ENCODE measurements around the gene GPD2.

The GPD2 gene

DNA sequence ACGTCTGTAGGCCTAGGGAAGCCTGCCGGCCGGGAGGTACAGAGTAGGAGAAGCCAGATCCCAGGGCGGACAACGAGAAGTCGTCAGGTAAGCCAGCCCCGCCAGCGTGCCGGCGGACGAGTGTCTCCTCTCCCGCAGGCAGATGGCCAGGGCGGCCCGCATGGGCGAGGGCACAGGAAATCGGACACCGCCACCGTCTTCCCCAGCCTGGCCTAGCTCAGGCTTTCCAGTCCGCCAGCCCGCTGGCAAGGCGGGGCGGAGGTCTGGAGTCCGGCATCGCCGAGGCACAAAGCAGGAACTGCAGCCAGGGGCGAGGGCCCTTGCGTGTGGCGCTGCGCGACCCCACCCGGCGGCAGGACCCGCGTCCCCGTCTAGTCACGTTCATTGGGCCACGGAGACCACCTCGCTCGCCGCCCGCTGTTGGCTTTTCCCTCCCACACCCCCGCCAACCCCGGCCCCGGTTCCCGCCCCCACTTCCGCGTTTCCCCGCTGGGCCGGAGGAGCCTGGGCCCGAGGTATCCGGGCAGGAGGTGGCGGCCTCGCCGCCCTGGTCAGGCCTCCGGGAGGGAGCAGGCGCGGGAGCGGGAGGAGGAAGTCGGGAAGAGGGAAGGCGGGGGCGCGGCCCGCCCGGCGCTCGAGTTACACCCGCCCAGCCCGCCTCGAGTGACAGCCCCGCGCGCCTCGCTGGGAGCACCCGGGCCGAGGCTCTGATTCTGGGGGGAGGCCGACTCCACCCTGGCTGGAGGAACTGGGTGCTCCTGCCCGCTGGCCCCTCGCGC lies at the start of gene GPD2:
Gene GPD2 (plus strand): TSS at position 662 of the 779 bp plus-strand sequence. CDS start 39,727 bp downstream, outside the sequence.
- DNase-seq = peak; percentile 61

DNA sequence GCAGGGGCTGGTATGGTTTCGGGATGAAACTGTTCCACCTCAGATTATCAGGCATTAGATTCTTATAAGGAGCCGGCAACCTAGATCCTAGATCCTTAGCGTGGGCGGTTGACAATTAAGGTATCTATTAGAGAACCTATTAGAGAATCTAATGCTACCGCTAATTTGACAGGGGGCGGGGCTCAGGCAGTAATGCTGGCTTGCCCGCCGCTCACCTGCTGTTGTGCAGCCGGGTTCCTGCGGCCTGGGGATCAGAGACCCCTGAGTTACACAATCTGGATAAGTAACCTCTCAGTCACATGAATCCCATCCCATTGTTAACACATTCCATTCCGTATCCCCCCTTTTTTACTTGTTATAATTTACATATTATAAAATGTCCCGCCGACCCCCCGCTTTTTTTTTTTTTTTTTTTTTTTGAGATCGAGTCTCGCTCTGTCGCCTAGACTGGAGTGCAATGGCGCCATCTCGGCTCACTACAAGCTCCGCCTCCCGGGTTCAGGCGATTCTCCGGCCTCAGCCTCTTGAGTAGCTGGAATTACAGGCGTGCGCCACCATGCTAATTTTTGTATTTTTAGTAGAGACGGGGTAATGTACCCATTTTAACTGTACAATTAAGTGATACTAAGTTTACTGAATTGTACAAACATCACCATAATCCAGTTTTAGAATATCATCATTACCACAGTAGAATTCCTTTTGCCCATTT lies 42.0 kb upstream of the GPD2 start:
- DNase-seq = no peak

DNA sequence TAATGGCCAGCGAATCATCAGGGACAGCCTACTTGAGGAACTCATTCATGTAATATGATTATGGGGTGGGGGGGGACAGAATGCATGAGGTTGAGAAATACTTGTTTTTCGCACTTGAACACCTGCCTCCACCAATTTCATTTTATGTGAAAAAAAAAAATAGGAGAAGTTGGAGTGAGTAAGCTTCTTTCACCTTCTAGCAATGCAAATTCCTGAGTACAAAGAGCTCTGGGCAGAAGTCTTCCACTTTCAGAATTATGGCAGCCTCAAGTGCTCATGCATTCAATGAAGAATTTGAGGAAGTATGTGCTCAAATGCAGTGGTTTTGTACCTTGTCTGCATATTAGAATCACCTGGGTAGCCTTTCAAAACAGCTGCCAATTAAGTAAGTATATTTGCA lies 40.1 kb upstream of the GPD2 start:
- DNase-seq = no peak

DNA sequence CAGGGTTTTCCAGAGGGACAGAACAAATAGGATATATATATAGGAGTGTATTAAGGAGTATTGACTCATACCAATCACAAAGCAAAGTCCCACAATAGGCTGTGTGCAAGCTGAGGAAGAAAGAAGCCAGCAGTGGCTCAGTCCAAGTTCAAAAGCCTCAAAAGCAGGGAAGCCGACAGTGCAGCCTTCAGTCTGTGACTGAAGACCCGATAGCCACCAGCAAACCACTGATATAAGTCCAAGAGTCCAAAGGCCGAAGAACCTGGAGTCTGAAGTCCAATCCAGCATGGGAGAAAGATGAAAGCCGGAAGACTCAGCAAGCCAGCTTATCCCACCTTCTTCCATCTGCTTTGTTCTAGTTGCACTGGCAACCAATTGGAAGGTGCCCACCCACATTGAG lies 39.0 kb upstream of the GPD2 start:
- DNase-seq = no peak

DNA sequence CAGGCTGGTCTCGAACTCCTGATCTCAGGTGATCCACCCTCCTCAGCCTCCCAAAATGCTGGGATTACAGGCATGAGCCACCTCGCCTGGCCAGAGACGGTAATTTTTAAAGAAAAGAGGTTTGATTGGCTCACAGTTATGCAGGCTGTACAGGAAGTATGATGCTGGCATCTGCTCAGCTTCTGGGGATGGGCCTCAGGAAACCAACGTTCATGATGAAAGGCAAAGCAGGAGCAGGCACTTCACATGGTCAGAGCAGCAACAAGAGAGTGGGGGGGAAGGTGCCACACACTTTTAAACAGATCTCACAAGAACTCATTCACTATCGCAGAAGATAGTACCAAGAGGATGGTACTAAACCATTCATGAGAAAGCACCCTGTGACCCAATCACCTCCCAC lies 38.0 kb upstream of the GPD2 start:
- DNase-seq = no peak

DNA sequence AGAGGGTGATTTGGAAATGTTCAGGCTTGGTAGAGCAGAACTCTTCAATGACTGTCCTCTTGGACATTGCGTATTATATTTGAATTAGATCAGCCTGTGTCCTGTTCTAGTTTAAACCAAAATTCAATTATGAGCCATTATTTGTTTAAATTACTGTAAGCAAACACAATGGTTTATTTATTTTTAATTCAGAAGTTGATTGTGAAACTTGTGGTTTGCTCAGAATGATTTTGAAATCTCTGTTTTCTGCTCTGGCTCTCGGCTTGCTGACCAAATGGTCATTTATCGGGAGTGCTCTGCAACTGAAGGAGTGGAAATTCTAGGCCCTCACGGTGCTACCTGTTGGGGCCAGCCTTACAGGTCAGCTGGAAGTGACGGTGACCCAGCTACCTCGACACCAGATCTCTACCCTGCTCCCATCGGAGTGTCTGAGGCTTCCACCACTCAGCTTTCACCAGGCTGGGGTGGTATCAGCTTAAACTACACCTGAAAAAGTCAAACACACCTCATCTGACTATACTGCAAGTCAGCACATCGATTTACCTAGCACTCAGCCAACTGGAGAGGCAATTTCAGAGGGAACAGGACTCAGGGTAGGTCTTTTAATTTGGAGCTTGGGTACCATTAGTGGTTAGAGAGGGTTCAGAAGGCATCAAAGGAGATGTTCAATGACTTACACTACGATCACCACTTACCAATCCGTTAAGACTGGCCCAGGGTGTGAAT lies 36.8 kb upstream of the GPD2 start:
- no peak for DNase-seq

DNA sequence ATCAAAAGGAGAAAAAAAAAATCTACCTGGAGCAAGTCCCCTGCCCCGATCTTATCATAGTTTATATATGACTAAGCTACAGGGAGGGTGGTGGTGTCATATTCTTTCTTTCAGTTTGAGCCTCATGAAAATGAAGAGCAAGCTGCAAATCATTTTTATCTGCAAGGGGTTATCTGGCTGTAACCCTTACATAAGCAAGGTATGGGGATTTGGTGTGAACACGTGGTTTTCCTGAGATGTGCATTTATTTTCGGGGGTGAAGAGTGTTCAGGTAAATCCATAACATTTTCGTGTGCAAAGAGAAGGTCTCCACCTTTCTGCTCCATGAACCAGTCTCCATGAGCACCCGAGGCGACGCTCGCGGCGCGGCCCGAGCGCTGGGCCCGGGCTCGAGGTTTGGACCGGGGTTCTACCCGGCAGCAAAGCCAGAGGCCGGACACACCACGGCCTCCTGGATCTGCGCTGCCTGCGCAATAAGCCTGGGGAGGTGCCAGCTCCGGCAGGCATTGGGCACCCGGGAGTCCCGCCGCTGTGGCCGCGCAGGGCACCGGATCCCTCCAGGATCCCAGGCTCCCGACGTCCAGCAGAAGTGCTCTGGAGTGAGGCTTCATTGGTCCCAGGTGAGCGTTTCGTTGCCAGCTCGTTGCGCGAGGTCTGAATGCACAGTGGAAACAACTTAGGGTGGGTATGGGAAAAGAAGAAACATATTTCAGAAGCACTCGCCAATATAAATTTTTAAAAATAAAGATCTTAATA lies 36.1 kb upstream of the GPD2 start:
- DNase-seq = peak; percentile 28

DNA sequence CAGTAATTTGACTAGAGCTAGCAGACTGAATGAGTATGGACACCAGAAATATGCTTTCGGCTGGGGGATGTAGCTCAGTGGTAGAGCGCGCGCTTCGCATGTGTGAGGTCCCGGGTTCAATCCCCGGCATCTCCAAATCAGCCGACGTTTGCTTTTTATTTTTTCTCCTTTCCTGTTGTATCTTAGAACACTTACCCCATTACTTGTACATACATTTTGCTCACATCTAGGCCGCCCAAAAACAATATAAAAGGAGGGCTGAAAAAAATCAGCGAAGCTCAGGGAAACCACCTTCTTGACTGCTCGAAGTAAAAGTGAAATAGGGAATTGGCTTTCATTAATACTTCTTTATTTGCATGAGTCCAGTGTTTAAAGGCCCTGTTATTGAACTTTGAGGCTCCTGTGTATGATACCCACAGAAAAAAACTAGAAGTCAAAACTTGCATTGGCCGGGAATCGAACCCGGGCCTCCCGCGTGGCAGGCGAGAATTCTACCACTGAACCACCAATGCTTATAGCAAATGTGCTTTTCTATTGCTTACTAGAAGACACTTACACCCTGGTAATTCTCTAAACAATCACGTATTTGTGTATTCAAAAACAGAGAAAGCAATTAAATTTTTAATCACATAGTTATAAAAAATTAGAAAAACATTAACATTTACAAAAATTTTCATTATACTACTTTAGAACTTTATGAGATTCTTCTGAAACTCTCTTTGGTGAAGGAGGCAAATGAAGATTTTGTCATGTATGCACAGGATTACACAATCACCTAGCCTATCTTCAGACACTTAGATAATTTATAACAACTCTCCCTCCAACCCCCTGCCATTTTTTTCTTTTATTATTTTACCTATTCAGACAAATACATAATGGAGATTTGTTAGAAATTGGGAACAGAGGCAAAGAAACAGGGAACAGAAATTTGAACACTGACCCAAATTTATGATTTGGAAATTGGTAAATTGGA lies 35.2 kb upstream of the GPD2 start:
- peak; percentile 92 for DNase-seq

DNA sequence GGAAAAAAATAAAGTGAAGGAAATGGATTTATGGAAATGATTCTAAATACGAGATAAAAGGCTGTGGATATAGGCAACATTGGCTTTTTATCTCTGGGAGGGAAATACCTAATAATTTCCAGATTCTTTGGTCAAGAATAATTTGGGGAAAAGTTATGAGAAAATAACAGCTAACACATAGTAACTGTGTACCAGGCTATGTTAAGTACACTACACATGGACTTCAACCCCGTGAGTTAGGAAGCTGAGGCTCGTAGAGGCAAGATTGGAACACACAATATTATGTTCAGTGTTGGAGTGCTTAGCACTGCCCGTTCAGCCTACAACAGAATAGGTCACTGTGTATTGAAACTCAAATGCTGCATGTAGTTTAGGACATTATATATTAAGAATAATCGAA lies 34.3 kb upstream of the GPD2 start:
- DNase-seq = no peak

DNA sequence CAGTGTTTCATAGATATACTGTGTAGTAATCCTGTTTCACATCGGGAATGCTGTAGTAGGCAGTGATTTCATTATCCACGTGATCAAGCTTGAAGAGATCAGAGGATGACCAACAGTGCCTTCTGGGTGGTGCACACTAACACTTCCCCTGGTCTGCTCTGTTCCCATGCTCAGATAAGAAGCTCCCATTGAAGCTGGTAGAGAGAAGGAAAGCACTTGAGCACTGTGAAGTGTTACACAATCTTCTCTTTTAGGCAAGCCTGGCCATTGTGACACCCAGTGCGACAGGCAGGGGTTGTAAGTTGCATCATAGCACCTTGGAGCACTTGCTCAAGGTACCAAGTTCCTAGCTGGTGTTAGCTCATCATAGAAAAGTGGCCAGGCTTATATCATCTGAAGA lies 30.6 kb upstream of the GPD2 start:
- peak; percentile 14 for DNase-seq

DNA sequence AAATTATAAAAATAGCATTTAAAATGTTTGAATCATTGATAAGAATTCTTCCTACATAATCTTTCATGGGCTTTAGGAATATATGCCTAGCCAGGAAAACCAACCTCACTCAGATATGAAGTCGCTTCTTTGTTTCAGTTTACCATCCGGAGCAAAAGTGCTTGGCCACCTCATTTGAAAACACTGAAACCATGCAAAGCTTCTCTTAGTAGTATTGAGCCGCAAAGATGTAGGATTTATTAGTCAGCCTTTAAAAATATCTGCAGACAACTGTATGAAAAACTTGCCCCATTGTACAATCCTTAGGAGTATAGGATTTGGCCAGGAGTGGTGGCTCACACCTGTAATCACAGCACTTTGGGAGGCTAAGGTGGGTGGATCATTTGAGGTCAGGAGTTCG lies 24.3 kb upstream of the GPD2 start:
- no peak for DNase-seq

DNA sequence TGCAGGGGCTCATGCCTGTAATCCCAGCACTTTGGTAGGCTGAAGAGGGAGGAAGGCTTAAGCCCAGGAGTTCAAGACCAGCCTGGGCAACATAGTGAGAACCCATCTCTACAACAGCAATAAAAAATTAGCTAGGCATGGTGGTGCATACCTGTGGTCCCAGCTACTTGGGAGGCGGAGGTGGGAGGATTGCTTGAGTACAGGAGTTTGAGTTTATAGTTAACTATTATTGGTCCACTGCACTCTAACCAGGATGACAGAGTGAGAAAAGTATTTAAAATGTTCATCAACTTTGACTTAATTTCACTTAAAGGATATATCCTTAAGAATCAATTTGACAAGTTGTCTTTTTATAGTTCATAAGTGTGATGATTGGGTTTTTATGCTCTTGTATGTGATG lies 14.3 kb upstream of the GPD2 start:
- DNase-seq = no peak

DNA sequence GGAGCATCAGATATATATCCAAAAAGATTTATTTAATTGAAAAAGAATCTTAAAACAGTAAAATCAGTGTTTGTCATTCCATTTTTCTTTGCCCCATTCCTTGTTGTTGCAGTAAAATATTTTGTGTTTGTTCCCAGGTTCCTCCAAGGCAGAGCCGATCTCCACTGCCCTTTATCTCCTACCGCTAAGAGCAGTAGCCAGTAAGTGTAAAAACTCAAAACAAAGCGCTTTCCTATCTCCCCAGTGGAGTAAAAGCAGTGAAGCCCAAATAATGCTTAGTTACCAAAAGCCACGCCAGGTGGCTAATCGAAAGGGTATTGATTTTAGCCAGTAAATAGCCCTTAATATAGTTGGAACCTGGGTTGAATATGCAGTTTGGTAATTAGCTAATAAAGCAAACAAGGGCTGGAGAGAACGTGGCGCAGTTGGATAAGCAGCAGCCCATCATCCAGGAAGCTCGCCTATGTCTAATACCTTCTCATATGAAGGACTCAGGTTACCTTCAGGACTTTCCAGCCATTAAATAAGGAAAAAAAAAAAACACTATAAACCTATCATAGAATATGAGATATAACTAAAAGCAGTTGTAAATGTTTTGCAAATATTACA lies 12.4 kb upstream of the GPD2 start:
- no peak for DNase-seq

DNA sequence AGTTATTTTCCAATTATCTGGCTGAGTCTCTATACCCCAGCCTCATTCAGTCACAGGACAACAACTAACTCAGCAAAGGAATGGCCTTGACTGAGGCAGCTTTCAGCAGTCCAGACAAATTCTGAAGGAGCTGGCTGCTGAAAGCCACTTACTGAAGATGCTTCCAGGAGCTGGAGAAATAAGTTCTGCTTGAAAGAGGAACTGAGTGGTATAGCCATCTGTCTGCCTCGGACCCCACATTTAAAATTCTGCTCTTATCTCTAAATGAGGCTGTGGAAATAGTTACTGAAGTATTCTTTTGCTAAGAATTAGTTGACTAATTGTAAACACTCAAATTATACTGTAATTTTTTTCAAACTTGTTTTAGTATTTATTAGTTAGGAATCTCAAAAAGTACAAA lies 9.1 kb upstream of the GPD2 start:
- DNase-seq = no peak

DNA sequence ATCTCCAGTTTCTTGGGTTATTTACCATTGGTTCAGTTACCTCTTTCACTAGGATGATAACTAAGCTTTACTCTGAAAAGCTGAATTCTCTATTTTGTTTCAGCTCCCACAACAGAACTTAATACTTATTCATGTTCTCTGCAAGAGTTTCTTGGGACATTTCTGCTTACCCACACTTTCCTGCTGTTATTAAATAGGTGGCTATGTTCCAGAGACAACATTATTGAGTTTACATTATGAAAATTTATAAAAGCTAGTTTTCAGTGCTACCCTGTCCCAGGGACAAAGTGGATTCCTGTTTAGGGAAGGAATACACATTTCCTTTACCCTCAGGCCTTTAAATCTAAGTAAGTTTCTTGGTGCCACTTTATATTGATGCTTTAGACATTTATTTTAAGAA lies 7.0 kb upstream of the GPD2 start:
- DNase-seq = no peak

DNA sequence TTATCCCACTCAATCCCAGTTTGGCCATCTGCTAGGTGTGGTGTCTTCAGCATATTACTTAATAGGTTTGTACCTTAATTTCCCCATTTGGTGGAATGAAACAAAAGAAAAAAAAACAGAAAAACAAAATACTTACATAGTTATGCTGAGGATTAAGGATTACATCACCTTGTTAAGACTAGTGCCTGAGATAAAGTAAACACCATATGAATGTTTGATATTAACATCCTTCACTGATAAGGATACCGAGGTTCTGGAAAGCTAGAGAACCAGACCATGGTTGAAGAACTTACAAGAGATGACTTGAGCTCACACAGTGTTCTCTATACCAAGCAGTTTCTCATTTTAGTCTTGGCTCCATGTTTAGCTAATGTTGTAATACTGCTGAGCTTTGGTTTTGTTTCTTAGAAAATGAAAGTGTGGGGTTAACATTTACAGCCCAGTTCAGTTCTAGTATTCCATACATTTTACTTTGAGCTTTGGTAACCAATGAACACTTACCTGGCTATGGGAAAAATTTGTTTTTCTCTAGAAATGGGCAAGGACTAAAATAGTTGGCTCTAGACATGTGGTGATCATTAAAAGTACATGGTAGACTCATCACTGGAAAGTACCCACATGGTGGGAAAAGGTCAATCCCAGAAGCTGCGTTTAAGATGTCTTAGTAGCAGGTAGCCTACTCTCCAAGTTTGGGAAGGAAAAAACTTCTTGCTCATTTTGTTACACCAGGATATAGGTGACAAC lies 5.8 kb upstream of the GPD2 start:
- no peak for DNase-seq

DNA sequence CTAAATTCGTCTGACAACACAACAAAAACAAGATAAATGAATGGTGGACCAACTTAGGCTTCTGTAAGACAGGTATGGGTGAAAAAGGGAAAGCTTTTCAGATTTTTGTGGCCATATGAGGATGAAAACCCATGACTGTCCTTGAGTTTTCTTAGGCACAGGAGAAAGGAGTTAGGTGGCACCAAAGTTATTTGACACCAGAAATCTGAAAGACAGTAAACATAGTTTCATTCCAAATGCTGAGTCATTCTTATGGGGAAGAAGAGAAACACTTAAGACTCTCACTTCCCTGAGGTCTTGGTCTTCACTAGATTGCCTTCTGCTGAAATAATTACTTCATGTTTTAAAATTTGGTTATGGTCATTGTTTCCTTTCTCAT lies 5.2 kb upstream of the GPD2 start:
- no peak for DNase-seq

DNA sequence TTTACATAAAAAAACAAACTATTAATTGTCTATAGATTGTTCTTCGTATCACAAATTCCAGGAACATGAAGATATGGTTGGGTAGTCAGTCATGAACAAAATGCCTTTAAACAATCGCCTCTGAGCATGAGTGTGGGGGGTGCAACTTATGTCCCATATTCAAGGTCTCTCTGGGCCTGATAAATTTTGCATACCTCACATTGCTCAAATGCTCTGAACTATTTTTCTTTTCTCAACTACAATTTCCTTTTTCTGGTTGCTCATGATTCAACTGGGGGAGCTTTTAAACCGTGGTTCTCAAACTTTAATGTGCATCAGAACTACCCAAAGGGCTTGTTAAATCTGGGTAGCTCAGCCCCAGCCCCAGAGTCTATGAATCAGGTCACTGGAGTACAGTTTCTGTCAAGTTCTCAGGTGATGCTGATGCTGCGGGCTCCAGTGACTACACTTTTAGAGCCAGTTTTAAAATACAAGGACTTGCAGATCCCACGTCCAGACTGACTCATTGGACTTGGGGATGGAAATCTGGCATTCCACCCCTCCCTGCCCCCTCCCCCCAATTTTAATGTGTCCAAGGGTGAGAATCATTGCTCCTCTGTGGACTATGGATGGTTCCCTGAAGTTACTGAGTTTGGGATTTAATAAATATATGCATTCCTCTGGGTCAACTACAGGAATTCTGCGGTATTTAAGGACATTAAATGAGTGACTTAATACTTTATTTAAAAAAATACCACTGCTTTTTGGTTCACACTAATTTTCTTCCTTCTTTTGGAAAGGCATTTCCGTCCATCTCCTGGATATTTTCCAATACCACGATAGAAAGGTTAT lies 1.5 kb upstream of the GPD2 start:
- DNase-seq = peak; percentile 24

DNA sequence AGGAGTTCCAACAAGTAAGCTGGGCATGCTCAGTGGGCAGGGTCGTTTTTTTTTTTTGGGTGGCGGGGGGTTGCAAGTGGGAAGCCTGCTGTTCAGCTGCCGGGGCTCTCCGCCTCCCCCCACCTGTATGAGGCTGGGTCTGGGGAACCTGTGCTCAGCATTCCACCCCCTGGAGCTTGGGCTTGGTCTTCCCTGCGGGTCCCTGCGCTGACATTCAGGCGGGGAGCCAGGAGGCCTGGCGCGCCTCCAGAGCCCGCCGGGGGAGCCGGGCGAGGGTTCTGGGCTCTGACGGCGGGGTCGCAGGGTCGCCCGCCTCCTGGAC lies 822 bp upstream of the GPD2 start:
- no peak for DNase-seq

DNA sequence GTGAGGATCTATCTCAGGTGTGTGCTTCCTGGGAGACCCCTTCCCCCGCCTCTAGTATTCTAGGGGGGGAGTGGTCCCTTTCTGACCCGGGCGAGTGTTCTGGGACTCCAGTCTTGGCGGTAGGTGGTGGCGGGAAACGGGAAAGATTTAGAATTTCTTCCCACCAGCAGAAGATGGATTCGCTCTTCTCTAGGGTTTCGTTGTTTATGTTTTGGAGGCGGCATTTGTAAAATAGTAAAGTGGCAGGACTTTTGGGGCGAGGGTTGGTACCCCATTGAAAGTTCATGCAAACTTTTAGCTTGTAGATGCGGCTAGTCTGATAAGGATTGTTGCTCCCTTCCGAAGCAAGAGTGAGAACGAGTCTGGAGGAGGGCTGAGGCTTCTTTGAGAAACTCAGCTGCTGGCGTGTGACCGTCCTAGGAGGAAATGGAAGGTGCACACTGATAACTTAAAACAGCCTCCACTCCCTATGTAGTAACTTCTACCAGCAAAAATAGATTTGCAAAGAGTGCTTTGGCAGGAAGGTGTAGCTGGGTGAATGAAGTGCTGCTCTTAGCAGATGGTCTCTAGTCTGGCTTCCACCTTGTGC lies 412 bp downstream of the GPD2 start:
- peak; percentile 21 for DNase-seq

All from CD4-positive, alpha-beta T cell treated with Interleukin-12 subunit alpha and Interleukin-12 subunit beta, for 1 hour (primary cell).